ENCODE data around the gene GOLGA6L10. TPM values are rescaled to one million over a fixed set of nuclear protein-coding genes. Genes with fewer than 3 reads are reported as not detected.
"Not testable (repeated sequence)": the region's sequence is repeated elsewhere in the genome, so short reads cannot be mapped to it uniquely, and the experiment has no call there.

Gene GOLGA6L10
- total RNA-seq, 1 donor: 1.4 TPM

- not testable (repeated sequence) for H3K27me3 ChIP-seq (ENCODE audit: insufficient read depth, low read length); H3K4me3 ChIP-seq (ENCODE audit: low read length); H3K4me1 ChIP-seq (ENCODE audit: insufficient read depth, low read length); H3K9me3 ChIP-seq (ENCODE audit: low read depth, low read length)
These were observed 16.3 kb downstream of the GOLGA6L10 start for GRCh38 chr15:82332711-82333602.

DNA sequence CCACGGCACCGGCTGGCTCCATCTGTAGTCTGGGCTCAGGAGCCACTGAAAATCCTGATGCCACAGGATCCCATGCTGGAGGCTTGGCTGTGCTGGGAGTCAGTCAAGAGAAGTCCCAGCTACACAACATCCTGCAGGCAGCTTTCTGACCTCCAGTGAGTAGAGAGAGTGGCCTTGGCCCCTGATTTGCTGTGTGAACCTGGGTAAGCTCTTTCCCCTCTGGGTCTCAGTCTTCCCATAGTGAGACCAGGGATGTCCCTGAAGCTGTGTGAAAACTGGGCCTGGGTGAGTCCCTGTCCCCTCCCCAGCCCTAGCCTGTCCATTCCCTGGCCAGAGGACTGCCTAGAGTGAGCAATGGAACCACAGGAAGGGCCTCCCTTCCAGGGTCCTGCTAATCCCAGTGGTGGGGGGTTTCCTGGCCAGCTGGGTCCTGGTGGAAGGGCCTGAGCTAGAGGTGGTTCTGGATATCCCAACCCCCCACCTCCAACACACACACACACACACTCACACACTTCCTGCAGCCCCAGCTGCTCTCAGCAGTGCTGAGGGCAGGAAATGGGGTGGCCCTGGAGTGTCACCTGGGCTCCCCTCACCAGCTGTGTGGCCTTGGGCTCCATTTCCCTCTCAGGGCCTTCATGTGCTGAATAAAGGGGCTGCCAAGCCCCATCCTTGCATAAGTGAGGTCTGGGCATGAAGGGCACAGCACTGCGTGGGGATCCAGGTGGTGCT, 17.5 kb downstream of the GOLGA6L10 start:
- H3K9me3 ChIP-seq (ENCODE audit: low read depth, low read length); H3K27me3 ChIP-seq (ENCODE audit: insufficient read depth, low read length); H3K4me3 ChIP-seq (ENCODE audit: low read length); H3K4me1 ChIP-seq (ENCODE audit: insufficient read depth, low read length): not testable (repeated sequence)

DNA sequence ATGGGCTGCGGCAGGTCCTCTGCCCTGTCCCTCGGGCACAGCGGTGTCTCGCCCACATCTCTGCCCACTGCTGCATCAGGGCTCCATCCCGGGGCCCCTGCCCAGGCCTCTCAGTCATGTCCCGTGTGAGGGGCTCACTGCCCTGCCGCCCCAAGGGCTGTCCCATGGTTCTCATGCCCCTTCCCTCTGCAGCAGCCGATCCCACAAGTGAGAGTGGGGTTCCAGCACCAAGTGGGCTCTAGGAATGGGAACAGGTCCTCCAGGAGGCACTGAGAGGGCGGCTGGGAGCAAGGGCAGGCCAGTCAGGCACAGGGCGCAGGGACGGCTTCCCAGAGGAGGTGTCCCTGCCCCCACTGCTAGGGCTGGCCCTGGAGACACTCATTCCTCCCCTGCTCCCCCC, 18.4 kb downstream of the GOLGA6L10 start:
- H3K4me1 ChIP-seq (ENCODE audit: insufficient read depth, low read length); H3K9me3 ChIP-seq (ENCODE audit: low read depth, low read length); H3K4me3 ChIP-seq (ENCODE audit: low read length); H3K27me3 ChIP-seq (ENCODE audit: insufficient read depth, low read length): not testable (repeated sequence)

DNA sequence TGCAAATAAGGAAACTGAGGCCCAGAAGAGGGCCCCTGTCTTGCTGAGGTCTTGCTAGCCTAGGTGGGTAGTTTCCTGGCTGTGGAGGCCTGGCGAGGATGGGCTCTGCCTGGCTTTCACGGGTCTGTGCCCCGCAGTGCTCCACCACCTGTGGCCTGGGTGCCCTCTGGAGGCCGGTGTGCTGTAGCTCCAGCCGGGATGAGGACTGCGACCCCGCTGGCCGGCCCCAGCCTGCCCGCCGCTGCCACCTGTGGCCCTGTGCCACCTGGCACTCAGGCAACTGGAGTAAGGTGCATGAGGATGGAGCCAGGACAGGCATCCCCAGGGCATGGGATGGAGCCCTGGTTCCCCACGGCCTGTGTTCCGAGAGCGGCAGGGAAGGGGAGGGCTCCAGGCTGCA, 20.2 kb downstream of the GOLGA6L10 start:
- H3K4me1 ChIP-seq (ENCODE audit: insufficient read depth, low read length); H3K9me3 ChIP-seq (ENCODE audit: low read depth, low read length); H3K27me3 ChIP-seq (ENCODE audit: insufficient read depth, low read length); H3K4me3 ChIP-seq (ENCODE audit: low read length): not testable (repeated sequence)

- not testable (repeated sequence) for H3K27me3 ChIP-seq (ENCODE audit: insufficient read depth, low read length); H3K4me1 ChIP-seq (ENCODE audit: insufficient read depth, low read length); H3K9me3 ChIP-seq (ENCODE audit: low read depth, low read length); H3K4me3 ChIP-seq (ENCODE audit: low read length)
These were observed 21.9 kb downstream of the GOLGA6L10 start for GRCh38 chr15:82327372-82327771.

- not testable (repeated sequence) for H3K4me3 ChIP-seq (ENCODE audit: low read length); H3K4me1 ChIP-seq (ENCODE audit: insufficient read depth, low read length); H3K9me3 ChIP-seq (ENCODE audit: low read depth, low read length); H3K27me3 ChIP-seq (ENCODE audit: insufficient read depth, low read length)
These were observed 22.4 kb downstream of the GOLGA6L10 start for GRCh38 chr15:82326896-82327295.

DNA sequence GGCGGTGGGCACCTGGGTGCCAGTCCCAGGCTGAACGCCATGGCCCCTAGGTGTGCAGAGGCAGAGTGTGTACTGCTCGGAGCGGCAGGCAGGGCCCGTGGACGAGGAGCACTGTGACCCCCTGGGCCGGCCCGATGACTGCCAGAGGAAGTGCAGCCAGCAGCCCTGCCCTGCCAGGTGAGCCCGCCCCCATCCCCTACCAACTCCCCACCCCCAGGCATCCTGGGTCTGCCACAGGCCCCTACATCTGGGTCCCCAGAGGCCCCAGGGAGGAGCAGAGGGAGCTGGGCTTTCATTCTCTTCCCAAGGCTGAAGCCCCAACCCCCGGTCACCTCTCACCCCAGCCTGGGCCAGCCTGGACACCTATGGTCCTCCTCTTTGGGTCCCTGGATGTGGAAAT, 23.6 kb downstream of the GOLGA6L10 start:
- not testable (repeated sequence) for H3K4me3 ChIP-seq (ENCODE audit: low read length); H3K4me1 ChIP-seq (ENCODE audit: insufficient read depth, low read length); H3K9me3 ChIP-seq (ENCODE audit: low read depth, low read length); H3K27me3 ChIP-seq (ENCODE audit: insufficient read depth, low read length)

GRCh38 chr15:82324831-82325230, 24.4 kb downstream of the GOLGA6L10 start:
- H3K9me3 ChIP-seq (ENCODE audit: low read depth, low read length); H3K27me3 ChIP-seq (ENCODE audit: insufficient read depth, low read length); H3K4me3 ChIP-seq (ENCODE audit: low read length); H3K4me1 ChIP-seq (ENCODE audit: insufficient read depth, low read length): not testable (repeated sequence)

DNA sequence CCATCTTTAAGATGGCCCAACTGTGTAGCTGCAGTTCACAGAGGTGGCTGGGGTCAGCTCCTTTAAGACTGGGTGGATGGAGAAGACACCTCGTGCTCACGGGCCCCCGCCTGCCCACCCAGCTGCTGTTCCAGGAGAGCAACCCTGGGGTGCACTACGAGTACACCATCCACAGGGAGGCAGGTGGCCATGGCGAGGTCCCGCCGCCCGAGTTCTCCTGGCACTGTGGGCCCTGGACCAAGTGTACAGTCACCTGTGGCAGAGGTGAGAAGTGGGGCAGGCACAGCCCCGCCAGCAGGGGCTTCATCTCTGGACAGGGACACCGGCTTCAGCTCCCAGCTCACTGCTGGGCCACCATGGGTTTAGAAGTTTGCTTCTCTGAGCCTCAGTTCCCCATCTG, 26.8 kb downstream of the GOLGA6L10 start:
- H3K27me3 ChIP-seq (ENCODE audit: insufficient read depth, low read length); H3K4me3 ChIP-seq (ENCODE audit: low read length); H3K9me3 ChIP-seq (ENCODE audit: low read depth, low read length); H3K4me1 ChIP-seq (ENCODE audit: insufficient read depth, low read length): not testable (repeated sequence)

GRCh38 chr15:82320861-82321260, 28.4 kb downstream of the GOLGA6L10 start:
- H3K4me1 ChIP-seq (ENCODE audit: insufficient read depth, low read length); H3K27me3 ChIP-seq (ENCODE audit: insufficient read depth, low read length); H3K9me3 ChIP-seq (ENCODE audit: low read depth, low read length); H3K4me3 ChIP-seq (ENCODE audit: low read length): not testable (repeated sequence)

- H3K4me3 ChIP-seq (ENCODE audit: low read length); H3K27me3 ChIP-seq (ENCODE audit: insufficient read depth, low read length); H3K9me3 ChIP-seq (ENCODE audit: low read depth, low read length); H3K4me1 ChIP-seq (ENCODE audit: insufficient read depth, low read length): not testable (repeated sequence)
These were observed 29.6 kb downstream of the GOLGA6L10 start for GRCh38 chr15:82319522-82320278.

DNA sequence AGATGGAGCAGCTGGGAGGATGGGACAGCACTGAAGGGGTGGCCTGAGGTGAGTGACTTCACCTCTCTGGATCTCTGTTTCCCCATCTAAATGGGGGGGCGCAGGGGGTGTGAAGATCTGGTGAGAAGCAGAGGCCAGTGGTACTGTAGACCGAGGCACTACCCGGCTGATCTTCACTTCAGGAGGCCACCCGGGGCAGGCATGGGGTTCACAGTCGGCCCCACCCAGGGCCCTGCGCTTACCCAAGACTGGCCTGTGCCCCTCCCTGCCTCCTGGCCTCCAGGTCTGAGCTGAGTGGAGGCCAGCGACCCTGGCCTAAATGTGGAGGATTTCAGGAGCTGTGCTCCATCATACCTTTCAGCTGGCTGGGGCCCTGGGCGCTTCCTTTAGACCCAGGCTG, 31.0 kb downstream of the GOLGA6L10 start:
- not testable (repeated sequence) for H3K27me3 ChIP-seq (ENCODE audit: insufficient read depth, low read length); H3K9me3 ChIP-seq (ENCODE audit: low read depth, low read length); H3K4me3 ChIP-seq (ENCODE audit: low read length); H3K4me1 ChIP-seq (ENCODE audit: insufficient read depth, low read length)

DNA sequence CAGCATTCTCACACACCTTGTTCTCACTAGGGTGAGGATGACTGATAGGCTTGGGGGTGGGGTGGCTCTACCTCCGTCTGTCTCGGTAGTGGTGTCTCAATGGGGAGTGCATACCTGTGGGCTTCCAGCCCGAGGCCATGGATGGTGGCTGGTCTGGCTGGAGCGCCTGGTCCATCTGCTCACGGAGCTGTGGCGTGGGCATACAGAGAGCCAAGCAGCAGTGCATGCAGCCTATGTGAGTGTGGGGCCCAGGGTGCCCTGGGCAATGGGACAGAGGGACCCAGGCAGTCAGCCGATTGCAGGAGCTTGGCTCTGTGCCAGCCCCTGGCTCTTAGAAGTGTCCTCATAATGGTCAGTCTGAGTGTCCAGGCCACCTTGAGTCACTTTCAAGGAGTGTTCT, 31.8 kb downstream of the GOLGA6L10 start:
- H3K4me1 ChIP-seq (ENCODE audit: insufficient read depth, low read length); H3K4me3 ChIP-seq (ENCODE audit: low read length); H3K27me3 ChIP-seq (ENCODE audit: insufficient read depth, low read length); H3K9me3 ChIP-seq (ENCODE audit: low read depth, low read length): not testable (repeated sequence)

- no peaks in the 10 kb centered on the region for H3K27me3 ChIP-seq (ENCODE audit: insufficient read depth, low read length)
- no peak overlapping the region for H3K4me3 ChIP-seq (ENCODE audit: low read length)
- no peaks in the 10 kb centered on the region for H3K9me3 ChIP-seq (ENCODE audit: low read depth, low read length)
- no peaks in the 10 kb centered on the region for H3K4me1 ChIP-seq (ENCODE audit: insufficient read depth, low read length)
These were observed 32.2 kb downstream of the GOLGA6L10 start for GRCh38 chr15:82317091-82317489.

GRCh38 chr15:82316247-82317090, 32.8 kb downstream of the GOLGA6L10 start:
- not testable (repeated sequence) for H3K4me1 ChIP-seq (ENCODE audit: insufficient read depth, low read length); H3K27me3 ChIP-seq (ENCODE audit: insufficient read depth, low read length); H3K9me3 ChIP-seq (ENCODE audit: low read depth, low read length); H3K4me3 ChIP-seq (ENCODE audit: low read length)
